ENCODE results near the gene TMEM59L. TPM values are rescaled to one million over a fixed set of nuclear protein-coding genes. Genes with fewer than 3 reads are reported as not detected.

The TMEM59L gene
- total RNA-seq, 1 donor from 2014 or later, result 0.23 TPM

DNA sequence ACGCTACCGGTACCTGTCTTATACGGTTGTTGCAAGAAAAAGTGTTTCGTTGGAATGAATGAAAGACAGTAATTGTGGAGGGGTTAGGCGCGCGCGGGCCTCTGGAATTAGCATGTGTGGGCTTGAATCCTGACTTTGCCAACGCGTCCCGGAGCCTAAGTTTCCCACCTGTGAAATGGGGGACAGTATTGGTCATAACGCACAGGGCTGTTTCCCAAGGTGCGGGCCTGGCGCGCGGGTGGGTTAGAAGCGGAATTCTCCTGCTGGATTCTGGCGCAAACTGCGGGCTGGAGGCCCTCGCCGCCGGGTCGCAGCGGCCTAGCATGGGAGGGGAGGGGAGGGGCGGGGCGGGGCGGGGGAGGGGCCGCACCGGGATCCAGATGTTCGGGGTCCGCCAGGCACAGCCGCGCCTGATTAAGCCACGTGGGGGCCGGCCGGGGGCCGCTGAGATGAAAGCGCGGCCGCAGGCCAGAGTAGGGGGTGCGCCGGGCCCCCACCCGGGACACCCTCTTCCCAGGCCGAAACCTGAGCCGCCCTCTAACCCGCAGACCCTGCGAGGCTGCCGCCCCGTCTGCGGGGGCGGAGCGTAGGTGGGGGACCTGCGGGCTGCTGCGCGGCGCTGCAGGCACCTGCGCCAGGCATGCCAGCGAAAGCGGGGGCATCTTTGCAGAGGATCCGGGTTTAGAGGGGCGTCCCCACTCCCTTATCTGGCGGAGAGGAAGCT, 1.2 kb upstream of the TMEM59L start:
- TF ChIP-seq, protein P1, sequence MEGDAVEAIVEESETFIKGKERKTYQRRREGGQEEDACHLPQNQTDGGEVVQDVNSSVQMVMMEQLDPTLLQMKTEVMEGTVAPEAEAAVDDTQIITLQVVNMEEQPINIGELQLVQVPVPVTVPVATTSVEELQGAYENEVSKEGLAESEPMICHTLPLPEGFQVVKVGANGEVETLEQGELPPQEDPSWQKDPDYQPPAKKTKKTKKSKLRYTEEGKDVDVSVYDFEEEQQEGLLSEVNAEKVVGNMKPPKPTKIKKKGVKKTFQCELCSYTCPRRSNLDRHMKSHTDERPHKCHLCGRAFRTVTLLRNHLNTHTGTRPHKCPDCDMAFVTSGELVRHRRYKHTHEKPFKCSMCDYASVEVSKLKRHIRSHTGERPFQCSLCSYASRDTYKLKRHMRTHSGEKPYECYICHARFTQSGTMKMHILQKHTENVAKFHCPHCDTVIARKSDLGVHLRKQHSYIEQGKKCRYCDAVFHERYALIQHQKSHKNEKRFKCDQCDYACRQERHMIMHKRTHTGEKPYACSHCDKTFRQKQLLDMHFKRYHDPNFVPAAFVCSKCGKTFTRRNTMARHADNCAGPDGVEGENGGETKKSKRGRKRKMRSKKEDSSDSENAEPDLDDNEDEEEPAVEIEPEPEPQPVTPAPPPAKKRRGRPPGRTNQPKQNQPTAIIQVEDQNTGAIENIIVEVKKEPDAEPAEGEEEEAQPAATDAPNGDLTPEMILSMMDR (conservative IDR thresholded peaks at IDR 0.05; ENCODE audit: low read depth, low read length), result no peak
- DNase-seq (ENCODE audit: low read depth), result no peak
- no peak overlapping the region for H3K4me3 ChIP-seq (ENCODE audit: low read depth, low read length)

GRCh38 chr19:18612051-18612771, 459 bp upstream of the TMEM59L start:
- peak overlapping the region; percentile 28 for H3K4me3 ChIP-seq (ENCODE audit: low read depth, low read length)
- TF ChIP-seq, protein P1 (conservative IDR thresholded peaks at IDR 0.05; ENCODE audit: low read depth, low read length), result no peak
- no peak for DNase-seq (ENCODE audit: low read depth)

GRCh38 chr19:18613589-18614234, 1.0 kb downstream of the TMEM59L start:
- TF ChIP-seq, protein P1 (conservative IDR thresholded peaks at IDR 0.05; ENCODE audit: low read depth, low read length), result no peak
- H3K4me3 ChIP-seq (ENCODE audit: low read depth, low read length), result no peak overlapping the region
- no peak for DNase-seq (ENCODE audit: low read depth)

GRCh38 chr19:18616023-18616422, 3.4 kb downstream of the TMEM59L start:
- TF ChIP-seq, protein P1 (conservative IDR thresholded peaks at IDR 0.05; ENCODE audit: low read depth, low read length), result no peak
- H3K4me3 ChIP-seq (ENCODE audit: low read depth, low read length), result no peak overlapping the region
- no peak for DNase-seq (ENCODE audit: low read depth)

DNA sequence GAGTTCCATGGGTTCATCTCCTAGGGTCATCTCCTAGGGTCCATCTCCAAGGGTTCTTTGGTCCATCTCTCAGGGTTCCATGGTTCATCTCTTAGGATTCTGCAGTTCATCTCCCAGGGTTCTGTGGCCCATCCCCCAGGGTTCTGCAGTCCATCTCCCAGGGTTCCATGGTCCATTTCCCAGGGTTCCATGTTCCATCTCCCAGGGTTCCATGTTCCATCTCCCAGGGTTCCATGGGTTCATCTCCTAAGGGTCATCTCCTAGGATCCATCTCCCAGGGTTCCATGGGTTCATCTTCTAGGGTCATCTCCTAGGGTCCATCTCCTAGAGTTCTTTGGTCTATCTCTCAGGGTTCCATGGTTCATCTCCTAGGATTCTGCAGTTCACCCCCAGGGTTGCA, 4.9 kb downstream of the TMEM59L start:
- DNase-seq (ENCODE audit: low read depth), result no peak
- H3K4me3 ChIP-seq (ENCODE audit: low read depth, low read length), result no peak overlapping the region
- TF ChIP-seq, protein P1 (conservative IDR thresholded peaks at IDR 0.05; ENCODE audit: low read depth, low read length), result no peak

- no peak overlapping the region for H3K4me3 ChIP-seq (ENCODE audit: low read depth, low read length)
- TF ChIP-seq, protein P1 (conservative IDR thresholded peaks at IDR 0.05; ENCODE audit: low read depth, low read length), result no peak
- no peak for DNase-seq (ENCODE audit: low read depth)
Measured at GRCh38 chr19:18618236-18618635, 5.6 kb downstream of the TMEM59L start.
